ENCODE measurements around the gene FBXO3. TPM values are rescaled to one million over a fixed set of nuclear protein-coding genes. Genes with fewer than 3 reads are reported as not detected.

Gene FBXO3
- total RNA-seq, 4 donors from 2014 or later: 23.0 to 55.8 (median 30.8) TPM

DNA sequence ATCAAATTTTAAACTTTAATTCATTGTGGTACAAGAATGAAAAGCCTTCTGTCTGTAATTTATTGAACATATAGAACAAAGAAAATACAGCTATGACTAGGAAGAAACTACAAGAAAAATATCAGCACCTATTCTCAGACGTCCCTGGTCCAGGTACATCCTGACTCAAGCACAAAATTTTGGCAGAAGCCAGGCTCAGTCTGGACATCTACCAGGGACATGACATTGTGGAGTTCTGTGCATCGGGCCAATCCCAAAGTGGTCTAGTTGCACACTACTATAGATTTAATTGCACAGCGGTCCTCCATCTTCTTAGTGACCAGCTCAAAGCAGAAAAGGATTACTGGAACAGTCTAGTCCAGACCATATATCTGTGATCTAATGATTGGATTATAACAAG, 22.4 kb downstream of the FBXO3 start:
- no peak for TF ChIP-seq CTCF (IDR thresholded peaks at IDR 0.05)
- DNase-seq (ENCODE audit: low spot score): no peak
- ATAC-seq (ENCODE audit: low FRiP score): no peak

- no peak for TF ChIP-seq CTCF (IDR thresholded peaks at IDR 0.05)
- ATAC-seq (ENCODE audit: low FRiP score): no peak
- no peak for DNase-seq (ENCODE audit: low spot score)
These were observed 26.3 kb downstream of the FBXO3 start for GRCh38 chr11:33747979-33748378.

- no peak for DNase-seq (ENCODE audit: low spot score)
- no peak for TF ChIP-seq CTCF (IDR thresholded peaks at IDR 0.05)
- no peak for ATAC-seq (ENCODE audit: low FRiP score)
These were observed 31.0 kb downstream of the FBXO3 start for GRCh38 chr11:33743291-33743690.

DNA sequence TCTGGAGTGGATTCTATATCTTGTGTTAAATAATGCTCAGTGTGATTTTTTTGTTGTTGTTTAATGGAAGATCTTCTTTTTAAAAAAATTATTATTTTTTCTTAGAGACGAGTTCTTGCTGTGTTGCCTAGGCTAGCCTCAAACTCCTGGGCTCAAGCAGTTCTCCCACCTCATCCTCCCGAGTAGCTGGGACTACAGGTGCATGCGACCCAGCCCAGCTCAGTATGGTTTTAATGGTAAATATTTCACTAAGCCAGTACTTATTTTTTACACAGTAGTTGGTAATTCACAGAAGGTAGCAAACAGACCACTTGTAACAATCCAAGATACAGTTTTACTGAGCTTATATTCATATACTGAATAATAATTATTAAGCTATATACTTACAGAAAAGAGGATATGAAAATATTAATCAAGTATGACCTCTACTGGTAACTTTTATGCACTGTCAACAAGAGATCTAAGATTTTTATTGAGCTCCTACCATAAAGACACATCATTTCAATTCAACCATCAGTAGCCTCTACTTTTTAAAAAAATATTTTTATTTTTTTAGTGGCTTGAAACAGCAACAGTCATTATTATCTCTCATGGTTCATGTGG, 32.0 kb downstream of the FBXO3 start:
- no peak for ATAC-seq (ENCODE audit: low FRiP score)

DNA sequence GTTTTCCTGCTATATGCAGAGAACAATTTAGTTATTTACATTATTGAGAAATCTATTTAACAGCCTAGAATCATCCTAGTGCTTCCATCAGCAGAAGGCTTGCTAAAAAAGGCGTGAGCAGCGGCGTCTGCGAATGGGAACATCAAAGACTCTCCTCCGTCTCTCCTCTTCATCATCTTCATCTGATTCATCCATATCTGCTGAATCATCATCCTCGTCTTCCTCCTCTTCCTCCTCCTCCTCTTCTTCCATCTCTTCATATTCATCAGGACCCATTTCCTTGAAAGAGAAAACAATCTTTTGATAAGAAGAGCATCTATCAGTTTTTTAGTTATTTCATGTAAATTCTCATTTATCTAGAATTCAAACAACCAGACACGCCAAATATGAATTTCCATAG, 32.5 kb downstream of the FBXO3 start:
- ATAC-seq (ENCODE audit: low FRiP score) (no peak), DNase-seq (ENCODE audit: low spot score) (no peak)
- no peak for TF ChIP-seq CTCF (IDR thresholded peaks at IDR 0.05)

More for the DNA sequence above, 32.0 kb downstream of the FBXO3 start:
- TF ChIP-seq CTCF (IDR thresholded peaks at IDR 0.05): no peak
- DNase-seq (ENCODE audit: low spot score): no peak

- DNase-seq (ENCODE audit: low spot score): no peak
These were observed 36.9 kb downstream of the FBXO3 start for GRCh38 chr11:33737362-33737821.

More at GRCh38 chr11:33737362-33737821, 36.9 kb downstream of the FBXO3 start:
- no peak for ATAC-seq (ENCODE audit: low FRiP score)
- TF ChIP-seq CTCF (IDR thresholded peaks at IDR 0.05): no peak
